Testis (tissue), 2 donors: ENCODE results near the gene RPL29.

Experiments used
- CTCF ChIP-seq, 3 experiments: fragments of 450-650 bp in 2 of 3; fragments of 200-600 bp in 1 of 3; sonication (generic) in 1 of 3; IDR thresholded peaks; one replicate each; pipeline ENCODE4 v1.5.1; 2016 to 2019; ENCODE audit warnings: antibody characterized with exemption in 3 of 3, mild to moderate bottlenecking in 2 of 3, moderate library complexity in 1 of 3
- POLR2A ChIP-seq: fragments of 450-650 bp; IDR thresholded peaks from one replicate; pipeline ENCODE4 v1.6.1; 2017; ENCODE audit warnings: antibody characterized with exemption, mild to moderate bottlenecking, moderate library complexity

- TF ChIP-seq CTCF (IDR thresholded peaks at IDR 0.05) (no peak), POLR2A (no peak)
These were observed 7.1 kb upstream of the RPL29 start for GRCh38 chr3:52002748-52003147.
